Keratinocyte (primary cell): ENCODE results near the gene ST8SIA2.

Experiments used
- EZH2 ChIP-seq: IDR thresholded peaks from one replicate; pipeline ENCODE4 v1.6.1; 2012; ENCODE audit warnings: inconsistent platforms, mild to moderate bottlenecking, low read length, moderate library complexity
- TF ChIP-seq, protein P1 (sequence below), 3 experiments: IDR thresholded peaks in 1 of 3; conservative IDR thresholded peaks in 1 of 3; optimal IDR thresholded peaks in 1 of 3; 2 replicates in 2 of 3; 3 replicates in 1 of 3; pipeline versions ENCODE3 to v1.5.1; 2011; ENCODE audit warnings: low read length in 3 of 3, mild to moderate bottlenecking in 3 of 3, moderate library complexity in 2 of 3, control low read depth in 1 of 3, inconsistent platforms in 1 of 3; ENCODE audit not compliant: insufficient read depth in 2 of 3; ENCODE audit errors: extremely low read depth in 1 of 3

DNA sequence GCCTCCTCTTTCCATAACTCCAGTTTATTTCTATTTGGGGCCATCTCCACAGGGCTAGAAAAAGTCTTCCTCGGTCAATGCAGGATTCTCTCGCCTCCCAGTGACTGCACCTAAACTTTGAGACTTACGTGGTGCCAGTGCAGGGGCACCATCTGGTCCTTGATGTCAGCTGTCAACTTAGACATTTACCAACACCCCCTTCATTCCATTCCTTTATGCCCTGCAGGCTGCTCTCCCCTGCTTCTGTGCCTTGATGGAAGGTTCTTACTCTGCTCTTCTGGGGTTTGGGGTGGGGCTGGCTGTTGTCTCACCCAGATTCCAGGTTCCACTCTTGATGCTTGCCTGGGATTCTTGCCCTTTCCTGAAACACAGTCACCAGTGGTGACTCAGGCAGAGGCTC, 101.8 kb downstream of the ST8SIA2 start:
- TF ChIP-seq, protein P1, sequence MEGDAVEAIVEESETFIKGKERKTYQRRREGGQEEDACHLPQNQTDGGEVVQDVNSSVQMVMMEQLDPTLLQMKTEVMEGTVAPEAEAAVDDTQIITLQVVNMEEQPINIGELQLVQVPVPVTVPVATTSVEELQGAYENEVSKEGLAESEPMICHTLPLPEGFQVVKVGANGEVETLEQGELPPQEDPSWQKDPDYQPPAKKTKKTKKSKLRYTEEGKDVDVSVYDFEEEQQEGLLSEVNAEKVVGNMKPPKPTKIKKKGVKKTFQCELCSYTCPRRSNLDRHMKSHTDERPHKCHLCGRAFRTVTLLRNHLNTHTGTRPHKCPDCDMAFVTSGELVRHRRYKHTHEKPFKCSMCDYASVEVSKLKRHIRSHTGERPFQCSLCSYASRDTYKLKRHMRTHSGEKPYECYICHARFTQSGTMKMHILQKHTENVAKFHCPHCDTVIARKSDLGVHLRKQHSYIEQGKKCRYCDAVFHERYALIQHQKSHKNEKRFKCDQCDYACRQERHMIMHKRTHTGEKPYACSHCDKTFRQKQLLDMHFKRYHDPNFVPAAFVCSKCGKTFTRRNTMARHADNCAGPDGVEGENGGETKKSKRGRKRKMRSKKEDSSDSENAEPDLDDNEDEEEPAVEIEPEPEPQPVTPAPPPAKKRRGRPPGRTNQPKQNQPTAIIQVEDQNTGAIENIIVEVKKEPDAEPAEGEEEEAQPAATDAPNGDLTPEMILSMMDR (optimal IDR thresholded peaks at IDR 0.05 in 1 of 3, IDR thresholded peaks at IDR 0.05 in 1 of 3, conservative IDR thresholded peaks at IDR 0.05 in 1 of 3; ENCODE audit: extremely low read depth in 1 of 3, insufficient read depth in 2 of 3, low read length in 3 of 3), result no peak
- no peak for TF ChIP-seq EZH2
